DMS79 treated with DMSO at 0.1 percent for 48 hours (cell line): Measurements from ENCODE around the gene NEDD9.

ENCODE experiments used
- DNase-seq: peaks from one replicate; lab custom pipeline; 2025; lab: John Stamatoyannopoulos, UW

NEDD9 gene

GRCh38 chr6:11260249-11261038 is 28.0 kb upstream of the NEDD9 start:
- DNase-seq = no peak

- peak; percentile 43 for DNase-seq
Measured at GRCh38 chr6:11258260-11259237, 26.1 kb upstream of the NEDD9 start.

- no peak for DNase-seq
Measured at GRCh38 chr6:11255610-11256009, 23.1 kb upstream of the NEDD9 start.

- DNase-seq = no peak
Measured at GRCh38 chr6:11253594-11253993, 21.1 kb upstream of the NEDD9 start.

- peak; percentile 14 for DNase-seq
Measured at GRCh38 chr6:11251553-11252360, 19.3 kb upstream of the NEDD9 start.

GRCh38 chr6:11250108-11250507 is 17.6 kb upstream of the NEDD9 start:
- DNase-seq = peak; percentile 23

GRCh38 chr6:11248974-11249761 is 16.7 kb upstream of the NEDD9 start:
- no peak for DNase-seq

GRCh38 chr6:11246722-11247121 is 14.3 kb upstream of the NEDD9 start:
- no peak for DNase-seq

- no peak for DNase-seq
Measured at GRCh38 chr6:11245381-11246256, 13.2 kb upstream of the NEDD9 start.

GRCh38 chr6:11244387-11245126 is 12.1 kb upstream of the NEDD9 start:
- DNase-seq = no peak

- DNase-seq = no peak
Measured at GRCh38 chr6:11243861-11244260, 11.4 kb upstream of the NEDD9 start.

- no peak for DNase-seq
Measured at GRCh38 chr6:11242711-11243110, 10.2 kb upstream of the NEDD9 start.

GRCh38 chr6:11241793-11242201 is 9.3 kb upstream of the NEDD9 start:
- no peak for DNase-seq

- DNase-seq = no peak
Measured at GRCh38 chr6:11241154-11241792, 8.8 kb upstream of the NEDD9 start.

GRCh38 chr6:11237956-11238355 is 5.5 kb upstream of the NEDD9 start:
- no peak for DNase-seq

- no peak for DNase-seq
Measured at GRCh38 chr6:11237428-11237827, 5.0 kb upstream of the NEDD9 start.

- DNase-seq = no peak
Measured at GRCh38 chr6:11236915-11237314, 4.4 kb upstream of the NEDD9 start.

GRCh38 chr6:11236076-11236750 is 3.7 kb upstream of the NEDD9 start:
- DNase-seq = peak; percentile 4
